ENCODE results near the gene TRIM14.
"Not testable (repeated sequence)": the region's sequence is repeated elsewhere in the genome, so short reads cannot be mapped to it uniquely, and the experiment has no call there.

TRIM14 gene

DNA sequence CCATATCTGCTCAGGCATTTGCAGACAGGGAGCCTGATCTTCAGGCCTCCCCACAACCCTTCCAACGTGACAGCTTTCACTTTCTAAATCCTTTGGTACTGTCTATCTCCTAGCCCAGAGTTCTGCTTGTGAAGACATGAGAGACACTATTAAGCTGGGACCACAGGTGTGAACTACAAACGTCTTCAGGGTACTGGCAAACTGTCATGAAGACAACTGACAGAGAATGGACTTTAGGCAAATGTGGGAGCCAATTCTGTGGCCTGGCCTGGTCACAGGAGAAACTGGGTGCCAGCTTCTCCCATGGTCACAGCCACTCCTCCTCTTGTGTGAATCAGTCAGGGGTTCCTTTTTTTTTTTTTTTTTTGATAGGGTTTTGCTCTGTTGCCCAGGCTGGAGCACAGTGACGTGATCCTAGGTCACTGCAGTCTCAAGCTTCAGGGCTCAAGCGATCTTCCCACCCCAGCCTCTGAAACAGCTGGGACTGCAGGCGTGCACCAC is 10.4 kb downstream of the TRIM14 start:
- no peak for DNase-seq (ENCODE audit: low spot score)

DNA sequence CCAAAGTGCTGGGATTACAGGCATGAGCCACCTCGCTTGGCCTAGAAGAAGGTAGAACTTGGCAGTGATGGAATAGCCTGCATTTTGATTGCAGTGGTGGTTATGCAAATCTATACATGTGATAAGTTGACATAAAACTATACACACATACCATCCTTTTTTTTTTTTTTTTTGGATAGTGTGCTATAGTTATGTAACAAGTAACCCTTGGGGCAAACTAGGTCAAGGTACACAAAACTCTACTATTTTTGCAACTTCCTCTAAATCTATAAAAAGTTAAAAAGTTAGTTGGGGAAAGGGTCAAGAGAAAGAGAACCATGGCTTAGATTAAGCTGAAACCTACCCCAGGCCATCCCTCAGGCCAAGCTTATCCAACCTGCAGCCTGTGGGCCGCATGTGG is 11.1 kb downstream of the TRIM14 start:
- no peak for DNase-seq (ENCODE audit: low spot score)

DNA sequence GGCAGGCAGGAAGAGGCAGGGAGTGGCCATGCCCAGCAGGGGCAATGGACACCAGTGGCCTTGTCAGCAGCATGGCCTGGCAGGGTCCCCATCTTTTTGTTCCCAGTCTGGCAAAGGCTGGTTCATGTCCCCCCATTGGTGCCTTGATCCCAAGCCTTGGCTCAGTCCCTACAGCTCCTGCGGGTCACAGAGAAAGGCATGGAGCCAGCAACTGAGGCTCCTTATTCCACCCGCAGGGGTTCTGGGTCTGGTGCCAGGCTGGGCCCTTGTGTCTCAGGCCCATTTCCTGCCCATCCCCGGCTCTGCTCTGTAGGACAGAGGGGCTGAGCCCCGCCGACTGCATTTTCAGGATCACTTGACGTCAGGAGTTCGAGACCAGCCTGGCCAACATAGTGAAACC is 14.0 kb downstream of the TRIM14 start:
- no peak for DNase-seq (ENCODE audit: low spot score)

DNA sequence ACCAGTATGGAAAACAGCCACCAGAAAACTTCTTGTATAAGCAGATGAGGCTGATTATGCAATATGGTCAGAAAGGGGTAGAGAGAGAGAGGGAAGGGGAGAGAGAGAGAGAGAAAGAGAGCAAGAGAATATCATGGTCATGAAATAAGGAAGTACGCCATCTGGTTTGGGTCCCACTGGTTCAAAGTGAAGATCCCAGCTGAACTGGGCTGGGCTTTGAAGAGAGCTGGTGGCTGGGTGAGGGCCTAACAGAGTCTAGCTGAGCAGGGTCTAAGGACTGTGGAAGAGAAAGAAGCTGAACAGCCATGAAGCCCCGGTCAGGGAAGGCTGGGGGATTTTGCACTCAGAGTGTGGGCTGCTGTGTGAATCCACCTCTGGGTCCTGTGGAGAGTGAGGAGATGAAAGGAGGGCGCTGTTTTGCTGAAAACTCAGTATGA is 14.6 kb downstream of the TRIM14 start:
- DNase-seq (ENCODE audit: low spot score): no peak

DNA sequence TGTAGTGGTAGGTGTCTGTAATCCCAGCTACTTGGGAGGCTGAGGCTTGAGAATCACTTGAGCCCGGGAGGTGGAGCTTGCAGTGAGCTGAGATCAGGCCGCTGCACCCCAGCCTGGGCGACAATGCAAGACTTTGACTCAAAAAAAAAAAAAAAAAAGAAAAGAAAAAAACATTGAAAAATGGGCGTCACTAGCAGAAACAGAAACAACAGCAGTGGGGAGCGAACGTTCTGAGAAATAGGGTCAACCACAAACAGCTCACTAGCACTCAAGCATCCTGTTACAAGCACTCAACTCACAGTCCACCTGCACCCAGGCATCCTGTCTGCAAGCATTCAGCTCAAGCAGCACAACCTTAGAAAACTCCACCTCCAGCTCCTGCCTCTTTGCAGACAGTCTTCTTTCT is 17.2 kb downstream of the TRIM14 start:
- no peak for DNase-seq (ENCODE audit: low spot score)

DNA sequence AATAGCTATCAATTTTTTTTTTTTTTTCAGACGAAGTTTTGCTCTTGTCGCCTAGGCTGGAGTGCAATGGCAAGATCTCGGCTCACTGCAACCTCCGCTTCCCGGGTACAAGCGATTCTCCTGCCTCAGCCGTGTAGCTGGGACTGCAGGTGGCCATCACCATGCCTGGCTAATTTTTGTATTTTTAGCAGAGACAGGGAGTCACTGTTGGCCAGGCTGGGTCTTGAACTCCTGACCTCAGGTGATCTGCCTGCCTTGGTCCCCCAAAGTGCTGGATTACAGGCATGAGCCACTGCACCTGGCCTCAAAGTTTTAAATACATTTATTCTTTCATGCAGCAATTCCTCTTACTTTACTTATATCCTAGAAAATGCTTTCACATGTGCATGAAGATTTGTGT is 17.6 kb downstream of the TRIM14 start:
- DNase-seq (ENCODE audit: low spot score): no peak

DNA sequence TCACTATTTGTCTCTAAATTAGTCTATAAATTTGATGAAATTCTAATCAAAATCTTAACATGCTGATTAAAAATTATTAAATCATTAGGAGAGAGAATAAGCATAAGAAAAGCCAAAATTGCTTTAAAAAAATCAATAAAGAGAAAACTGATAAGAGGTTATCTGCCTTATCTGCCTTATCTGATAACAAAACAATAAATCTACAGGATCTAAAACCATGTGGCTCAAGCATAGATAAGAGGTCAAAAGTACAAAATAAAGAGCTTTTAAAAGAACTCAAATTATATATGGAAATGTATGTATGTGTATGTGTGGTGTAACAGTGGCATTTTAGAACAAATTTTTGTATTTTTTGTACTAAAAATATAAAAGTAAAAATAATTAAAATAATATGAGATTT is 18.6 kb downstream of the TRIM14 start:
- no peak for DNase-seq (ENCODE audit: low spot score)

DNA sequence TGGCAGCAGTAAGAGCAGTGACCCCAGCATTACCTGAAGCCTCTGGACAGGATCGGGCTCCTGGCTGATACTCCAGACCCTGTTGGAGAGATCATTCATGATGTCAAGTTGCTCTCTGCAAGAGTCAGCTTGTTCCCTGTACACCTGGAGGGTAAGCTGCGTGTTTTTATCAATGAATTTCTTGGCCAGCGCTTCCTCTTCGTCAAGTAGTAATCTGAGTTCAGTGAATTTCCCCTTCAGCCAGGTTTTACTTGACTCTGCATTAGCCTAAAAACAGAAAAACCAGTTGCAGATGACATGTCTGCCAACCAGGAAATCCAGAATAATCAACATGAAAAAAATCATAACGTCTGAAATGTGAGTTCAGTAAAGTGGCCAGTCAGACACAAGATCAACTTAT is 19.1 kb downstream of the TRIM14 start:
- no peak for DNase-seq (ENCODE audit: low spot score)

DNA sequence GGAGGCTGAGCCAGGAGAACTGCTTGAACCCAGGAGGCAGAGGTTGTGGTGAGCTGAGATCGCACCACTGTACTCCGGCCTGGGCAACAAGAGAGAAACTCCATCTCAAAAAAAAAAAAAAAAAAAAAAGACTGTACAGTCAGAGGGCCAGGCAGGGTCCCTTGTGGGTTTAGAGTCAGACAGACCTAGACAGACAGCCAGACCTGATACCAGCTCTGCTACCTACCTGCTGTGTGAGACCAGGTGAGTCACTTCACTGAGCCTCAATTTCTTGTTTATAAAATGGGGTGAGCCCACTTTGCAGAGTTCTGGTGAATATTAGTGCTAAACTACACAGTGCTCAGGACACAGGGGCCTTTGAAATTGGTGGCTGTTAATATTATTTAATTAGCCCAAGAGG is 19.7 kb downstream of the TRIM14 start:
- no peak for DNase-seq (ENCODE audit: low spot score)

DNA sequence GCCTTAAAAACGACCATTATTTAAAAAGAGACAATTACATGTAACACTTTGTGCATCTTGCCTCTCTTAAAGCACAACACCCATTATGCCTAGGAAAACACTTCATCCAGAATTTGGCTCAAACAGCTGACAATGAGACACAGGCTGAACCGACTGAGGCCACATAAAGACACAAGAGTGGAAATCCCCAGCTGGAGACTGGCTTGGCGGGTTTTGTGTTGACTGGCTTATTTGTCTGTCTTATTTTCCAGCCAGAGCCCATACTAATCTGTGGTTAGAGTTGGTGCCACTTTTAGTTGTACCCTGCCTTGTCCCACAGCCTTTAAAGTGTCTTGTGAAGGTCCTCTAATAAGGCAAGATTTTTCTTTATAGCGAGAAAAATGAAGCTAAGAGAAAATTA is 21.2 kb downstream of the TRIM14 start:
- no peak for DNase-seq (ENCODE audit: low spot score)

DNA sequence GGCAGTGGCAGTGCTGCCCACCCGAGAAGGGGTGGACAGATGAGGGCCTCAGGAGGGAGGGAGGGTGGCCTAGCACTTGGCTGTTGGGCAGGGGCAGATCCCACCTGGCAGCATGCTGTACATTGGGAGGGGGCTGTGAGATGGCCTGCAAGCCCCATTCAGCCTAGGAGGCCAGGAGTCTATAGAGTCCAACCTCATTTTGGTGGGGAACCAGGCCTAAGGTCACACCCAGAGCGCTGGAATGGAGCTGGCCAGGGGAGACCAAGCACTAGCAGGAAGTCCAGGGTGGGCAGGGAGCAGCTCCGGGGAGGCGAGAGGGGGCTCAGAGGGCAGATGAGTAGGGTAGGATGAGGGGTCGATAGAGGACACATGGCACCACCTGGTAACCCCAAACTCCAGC is 22.9 kb downstream of the TRIM14 start:
- DNase-seq (ENCODE audit: low spot score): no peak

DNA sequence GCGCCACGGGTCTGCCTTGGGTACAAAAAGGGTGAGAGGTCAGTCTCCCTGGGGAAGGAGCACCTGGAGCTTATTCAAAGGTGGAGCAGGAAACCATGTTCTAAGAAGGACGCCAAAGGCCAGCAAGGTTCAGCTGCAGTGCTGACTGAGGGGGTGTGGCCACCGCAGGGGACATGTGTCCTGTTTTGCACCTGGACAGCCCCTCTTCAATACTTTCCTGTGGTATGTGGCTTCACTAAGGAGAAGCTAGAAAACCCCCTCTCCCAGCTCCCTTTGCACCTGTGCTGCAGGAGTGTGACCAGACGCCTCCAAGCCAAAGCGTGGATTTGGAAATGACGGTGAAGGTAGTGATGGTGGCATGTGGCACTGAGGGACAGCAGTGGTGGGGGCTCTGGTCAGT is 23.6 kb downstream of the TRIM14 start:
- no peak for DNase-seq (ENCODE audit: low spot score)

DNA sequence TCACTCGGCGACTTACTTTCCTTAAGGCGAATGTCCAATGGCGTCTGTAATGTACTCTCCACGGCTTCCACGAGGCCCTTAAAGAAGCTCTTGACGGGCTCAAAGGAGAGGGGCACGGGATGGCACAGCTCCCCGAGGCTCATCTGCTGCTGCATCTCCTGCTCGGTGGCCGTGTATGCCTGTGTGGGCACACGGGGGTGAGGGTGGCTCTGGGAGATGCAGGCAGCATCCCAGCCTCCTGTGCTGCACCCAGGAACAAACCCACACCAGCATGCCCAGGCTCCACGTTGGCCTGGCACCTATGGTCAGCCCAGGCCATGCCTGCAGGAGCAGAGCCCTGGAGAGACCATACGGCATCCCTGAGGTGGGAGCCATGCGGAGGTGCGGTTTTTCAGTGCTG is 24.2 kb downstream of the TRIM14 start:
- no peak for DNase-seq (ENCODE audit: low spot score)

DNA sequence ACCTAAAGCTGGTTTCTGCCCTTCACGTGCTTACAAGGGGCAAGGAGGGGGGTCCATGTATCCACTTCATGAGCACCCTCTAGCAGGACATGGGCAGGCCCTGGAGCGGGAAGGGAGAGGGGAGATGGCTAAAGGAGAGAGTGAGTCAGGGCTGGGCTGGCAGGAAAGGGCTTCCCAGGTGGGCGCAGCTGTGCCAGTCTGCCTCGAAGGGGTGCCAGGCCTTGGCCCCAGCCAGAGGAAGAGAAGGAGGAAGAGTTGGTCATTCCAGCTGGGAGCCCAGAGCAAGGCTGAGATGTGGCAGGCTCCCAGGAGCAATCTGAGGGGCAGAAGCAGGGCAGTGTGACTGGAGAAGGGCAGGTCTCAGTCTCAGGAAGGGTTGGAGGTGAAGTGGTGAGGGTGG is 24.7 kb downstream of the TRIM14 start:
- DNase-seq (ENCODE audit: low spot score): no peak

DNA sequence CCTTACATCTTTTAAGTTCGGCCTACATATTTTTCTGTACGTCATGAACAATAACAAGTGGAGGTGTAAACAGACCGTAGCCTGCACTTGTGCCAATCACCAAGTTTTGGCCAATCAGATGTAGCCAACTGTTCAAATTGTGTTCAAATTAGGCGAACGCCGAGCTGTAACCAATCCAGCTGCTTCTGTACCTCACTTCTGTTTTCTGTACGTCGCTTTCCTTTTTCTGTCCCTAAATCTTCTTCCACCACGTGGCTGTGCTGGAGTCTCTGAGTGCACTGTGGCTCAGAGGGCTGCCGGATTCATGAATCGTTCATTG is 26.4 kb downstream of the TRIM14 start:
- no peak for DNase-seq (ENCODE audit: low spot score)

DNA sequence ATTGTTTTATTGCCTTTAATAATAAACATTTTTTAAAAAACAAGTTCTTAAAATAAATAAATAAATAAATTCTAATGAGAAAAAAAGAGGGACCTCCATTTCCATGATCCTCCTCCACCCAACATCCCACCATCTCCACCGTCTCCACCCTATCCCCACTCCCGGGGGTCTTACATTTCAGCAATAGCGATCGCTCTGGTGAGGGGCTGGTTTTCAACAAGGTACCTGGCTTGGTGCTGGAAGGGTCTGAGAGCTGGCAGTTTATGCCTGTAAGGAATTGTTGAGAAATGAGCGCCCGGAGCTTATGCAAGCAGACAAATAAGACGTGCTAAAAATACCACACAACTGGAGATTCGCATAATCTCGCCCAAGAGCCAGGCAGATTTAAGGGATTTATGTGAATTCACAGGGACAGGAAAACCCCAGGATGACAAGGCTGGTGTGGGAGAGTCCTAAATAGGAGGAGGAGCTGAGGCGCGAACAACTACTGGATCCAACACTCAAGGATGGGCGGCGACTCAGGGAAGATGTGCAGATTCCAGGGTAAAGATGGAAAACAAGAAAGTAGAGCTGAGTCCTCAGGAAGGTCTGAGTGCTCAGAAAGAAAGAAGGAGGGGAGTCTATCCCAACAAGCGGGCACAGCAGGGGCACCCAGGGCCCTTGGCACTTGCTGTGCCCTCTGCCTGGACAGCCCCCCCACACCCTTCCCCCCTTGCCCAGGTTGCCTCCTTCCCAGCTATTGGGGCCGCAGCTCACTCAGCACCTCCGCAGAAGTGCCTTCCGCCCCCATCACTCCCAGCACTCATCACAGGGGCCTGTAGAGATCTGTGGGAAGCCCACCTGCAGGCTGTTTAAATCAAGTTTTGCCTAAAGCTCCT is 27.0 kb downstream of the TRIM14 start:
- no peak for DNase-seq (ENCODE audit: low spot score)

DNA sequence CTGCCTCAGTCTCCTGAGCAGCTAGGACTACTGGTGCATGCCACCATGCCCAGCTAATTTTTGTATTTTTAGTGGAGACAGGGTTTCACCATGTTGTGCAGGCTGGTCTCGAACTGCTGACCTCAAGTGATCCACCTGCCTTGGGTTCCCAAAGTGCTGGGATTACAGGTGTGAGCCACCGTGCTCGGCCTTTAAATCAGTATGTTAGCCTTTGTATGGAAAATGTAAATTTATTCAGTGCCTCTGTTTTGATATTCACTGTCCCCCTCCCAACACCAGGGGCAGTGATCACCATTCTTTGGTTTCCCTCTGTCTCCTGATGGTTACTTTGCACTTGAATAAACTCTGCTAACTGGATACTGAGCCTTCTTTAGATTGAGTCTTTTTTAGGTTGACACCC is 28.3 kb downstream of the TRIM14 start:
- not testable (repeated sequence) for DNase-seq (ENCODE audit: low spot score)

DNA sequence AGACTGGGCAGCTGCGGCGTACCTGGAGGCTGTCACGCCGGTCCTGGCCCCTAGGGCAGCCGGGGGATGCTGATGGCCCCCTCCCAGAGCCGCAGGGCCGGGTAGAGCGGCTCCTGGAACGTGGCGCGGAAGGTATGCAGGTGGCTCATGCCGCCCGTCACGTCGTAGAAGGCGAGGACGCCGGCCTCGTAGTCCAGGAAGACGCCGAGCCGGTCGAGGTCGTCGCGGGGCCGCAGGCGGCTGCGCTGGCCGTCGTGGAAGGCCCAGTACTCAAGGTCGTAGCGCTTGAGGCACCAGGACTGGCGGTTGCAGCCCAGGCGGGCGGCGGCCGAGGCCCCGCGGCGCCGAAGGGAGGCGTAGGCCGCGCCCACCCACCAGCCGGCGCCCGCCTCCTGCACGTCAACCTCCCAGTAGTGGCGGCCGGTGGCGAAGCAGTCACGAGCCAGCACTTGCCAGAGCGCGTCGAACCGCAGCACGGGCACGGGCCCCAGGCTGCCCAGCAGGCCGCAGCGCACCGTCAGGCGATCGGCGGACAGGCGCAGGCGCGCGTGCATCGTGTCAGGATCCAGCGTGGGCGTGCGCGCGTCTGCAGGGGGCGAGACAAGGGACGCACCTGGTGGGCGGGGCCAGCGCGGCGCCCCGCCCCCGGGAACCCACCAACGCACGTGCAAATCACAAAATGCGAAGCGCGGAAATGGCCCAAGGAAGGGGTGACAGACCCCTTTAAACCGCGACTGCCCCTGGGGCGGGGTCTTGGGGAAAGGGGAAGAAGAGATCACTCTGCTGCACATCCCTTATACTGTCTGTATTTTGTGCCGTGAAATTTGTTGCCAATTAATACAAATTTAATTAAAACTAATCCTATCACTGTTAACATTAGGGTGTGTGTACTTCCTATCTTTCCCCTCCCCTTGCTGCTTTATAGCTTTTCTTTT is 31.3 kb downstream of the TRIM14 start:
- DNase-seq (ENCODE audit: low spot score): peak; percentile 32

DNA sequence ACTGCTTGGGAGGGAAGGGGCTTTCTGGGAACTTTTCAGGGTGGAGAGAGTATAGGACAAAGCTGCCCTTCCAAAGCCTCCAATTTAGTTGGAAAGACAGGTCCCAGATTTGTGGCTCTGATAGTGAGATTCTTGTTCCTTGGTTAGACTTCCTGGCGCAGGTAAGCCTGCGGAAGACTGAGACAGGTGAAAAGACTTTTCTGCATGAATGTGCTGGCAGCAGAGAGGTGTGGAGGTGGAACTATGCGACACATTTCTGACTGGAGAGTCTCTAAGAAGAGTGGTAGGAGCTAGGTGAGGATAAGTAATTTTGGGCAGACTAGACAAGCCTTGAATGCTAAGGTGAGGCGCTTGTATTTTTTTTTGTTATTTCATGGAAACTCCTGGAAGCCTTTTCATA is 32.6 kb downstream of the TRIM14 start:
- no peak for DNase-seq (ENCODE audit: low spot score)

DNA sequence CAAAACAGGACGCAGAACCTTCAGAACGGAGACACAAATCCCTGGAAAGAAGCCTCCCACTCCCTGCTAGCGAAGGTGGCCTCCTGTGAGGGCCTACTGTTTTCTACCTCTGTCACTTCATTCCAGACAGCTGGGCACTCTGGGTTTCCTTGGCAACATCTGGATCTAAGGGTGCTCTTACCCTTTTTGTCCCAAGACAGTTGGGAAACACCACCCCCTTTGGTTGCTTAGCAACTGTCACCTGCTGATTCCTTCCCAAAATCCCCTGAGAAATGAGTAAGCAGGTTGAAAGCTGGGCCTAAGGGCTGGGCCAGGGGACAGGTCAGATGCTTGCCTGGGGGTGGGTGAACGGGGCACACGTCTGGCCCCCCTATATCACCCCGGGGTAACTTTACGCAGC is 33.1 kb downstream of the TRIM14 start:
- no peak for DNase-seq (ENCODE audit: low spot score)

DNA sequence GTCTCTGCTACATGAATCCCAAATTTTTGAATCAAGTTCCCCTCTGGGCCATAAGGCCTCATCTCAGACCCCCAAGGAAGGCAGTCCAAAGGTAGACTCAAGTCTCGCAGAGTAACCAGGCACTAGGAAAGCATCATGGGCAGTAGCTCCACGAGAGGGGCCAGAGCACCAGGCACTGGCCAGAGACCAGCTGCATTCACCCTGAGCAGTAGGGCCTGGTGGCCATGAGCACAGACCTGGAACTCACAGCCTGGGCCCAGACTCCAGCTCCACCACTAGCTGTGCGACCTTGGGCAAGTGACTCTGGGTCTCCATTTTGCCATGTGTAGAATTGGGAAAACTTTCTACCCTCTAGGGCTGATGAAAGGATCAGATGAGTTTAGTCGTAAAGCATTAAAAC is 34.0 kb downstream of the TRIM14 start:
- DNase-seq (ENCODE audit: low spot score): no peak

DNA sequence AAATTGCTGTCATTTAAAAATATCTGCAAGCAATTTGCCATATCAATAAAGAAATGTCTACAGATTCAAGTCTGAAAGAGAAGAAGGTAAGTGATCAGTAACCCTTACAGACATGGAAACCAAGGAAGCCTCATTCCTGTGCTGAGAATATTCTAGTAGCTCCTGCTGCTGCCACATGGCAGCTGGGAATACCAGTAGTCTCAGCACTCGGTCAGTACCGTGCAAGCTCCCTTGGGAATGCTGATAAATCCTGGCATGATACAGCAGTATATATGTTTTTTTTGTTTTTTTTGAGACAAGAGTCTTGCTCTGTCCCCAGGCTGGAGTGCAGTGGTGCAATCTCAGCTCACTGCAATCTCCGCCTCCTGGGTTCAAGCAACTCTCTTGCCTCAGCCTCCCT is 34.6 kb downstream of the TRIM14 start:
- no peak for DNase-seq (ENCODE audit: low spot score)

DNA sequence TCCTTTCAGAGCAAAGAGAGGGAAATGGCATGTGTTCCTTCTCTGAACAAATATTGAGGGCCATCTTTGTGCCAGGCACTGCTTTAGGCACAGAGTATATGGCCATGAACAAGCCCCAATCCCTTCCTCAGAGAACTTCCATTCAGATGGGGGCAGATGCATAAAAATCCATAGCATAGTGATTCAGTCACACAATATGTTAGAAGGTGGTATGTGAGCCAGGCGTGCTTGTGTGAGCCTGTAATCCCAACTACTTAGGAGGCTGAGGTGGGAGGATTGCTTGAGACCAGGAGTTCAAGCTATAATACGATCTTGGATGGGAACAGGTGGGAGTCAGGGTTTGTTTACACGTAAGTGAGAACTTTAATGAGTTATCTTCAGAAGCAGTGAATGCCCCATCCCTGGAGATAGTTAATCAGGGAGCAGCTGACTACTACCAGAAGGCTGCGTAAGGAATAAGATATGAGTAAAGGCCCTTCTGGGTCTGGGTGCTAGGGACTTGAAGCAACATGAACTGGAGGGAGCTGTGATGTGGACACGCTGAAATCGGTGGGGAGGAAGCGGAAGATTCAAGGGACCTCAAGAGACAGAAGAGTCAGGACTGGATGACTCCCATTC is 35.3 kb downstream of the TRIM14 start:
- no peak for DNase-seq (ENCODE audit: low spot score)

Measured in kidney capillary endothelial cell (primary cell).